Breast epithelium (tissue), 4 donors: ENCODE measurements around the gene KIFC1. TPM values are rescaled to one million over a fixed set of nuclear protein-coding genes. Genes with fewer than 3 reads are reported as not detected.
"Not testable (repeated sequence)": the region's sequence is repeated elsewhere in the genome, so short reads cannot be mapped to it uniquely, and the experiment has no call there.

ENCODE experiments used
- DNase-seq, 2 donors: peaks; one replicate each; pipeline ENCODE4 v3.0.0-alpha.2; 2019; ENCODE audit warnings: low spot score in 2 of 2
- H3K27ac ChIP-seq, 2 donors: fragments of 200-600 bp; sonication (generic) in 1 of 2; one replicate each; pipeline ENCODE4 v1.5.1; 2016 to 2019; ENCODE audit warnings: mild to moderate bottlenecking in 1 of 2
- H3K27me3 ChIP-seq, 2 donors: fragments of 200-600 bp; sonication (generic) in 1 of 2; one replicate each; pipeline versions ENCODE4 v1.5.1 to v1.6.0; 2017 to 2019; ENCODE audit warnings: control low read depth in 1 of 2, mild to moderate bottlenecking in 1 of 2
- H3K36me3 ChIP-seq: fragments of 200-600 bp; one replicate; pipeline ENCODE4 v1.5.1; 2019
- H3K4me1 ChIP-seq, 2 donors: fragments of 200-600 bp; sonication (generic); one replicate each; pipeline ENCODE4 v1.5.1; 2016 to 2019; ENCODE audit warnings: control low read depth in 1 of 2
- H3K4me3 ChIP-seq, 3 donors: fragments of 200-600 bp; sonication (generic); 1 replicate in 2 of 3; 2 replicates in 1 of 3; pipeline ENCODE4 v1.5.1; 2016 to 2019; ENCODE audit warnings: mild to moderate bottlenecking in 3 of 3, moderate library complexity in 2 of 3
- H3K9me3 ChIP-seq, 2 donors: fragments of 200-600 bp; sonication (generic) in 1 of 2; one replicate each; pipeline ENCODE4 v1.5.1; 2016 to 2019; ENCODE audit warnings: control low read depth in 1 of 2
- CTCF ChIP-seq, 3 donors: fragments of 450-650 bp; IDR thresholded peaks; one replicate each; pipeline ENCODE4 v1.5.1; 2016 to 2017; ENCODE audit warnings: antibody characterized with exemption in 3 of 3, mild to moderate bottlenecking in 3 of 3, moderate library complexity in 3 of 3
- POLR2A ChIP-seq: fragments of 450-650 bp; IDR thresholded peaks from one replicate; pipeline ENCODE4 v1.6.1; 2016; ENCODE audit warnings: antibody characterized with exemption, mild to moderate bottlenecking, moderate library complexity
- POLR2AphosphoS5 ChIP-seq, 3 donors: sonication (generic); formaldehyde crosslinking; IDR thresholded peaks; one replicate each; pipeline ENCODE4 v1.6.1; 2017; ENCODE audit warnings: antibody characterized with exemption in 3 of 3
- intact Hi-C: fragments of 100-400 bp; cut with DNase I; formaldehyde crosslinking; loops from one replicate; pipeline ENCODE4 v1.15.1; 2023; ENCODE audit warnings: low total_unique reads
- total RNA-seq, 3 donors: library from RNA; depleted of rRNA; stranded (reverse); fragments of >200 nt; gene quantifications; one replicate each; pipeline ENCODE4 v1.1.0, GENCODE V29; 2016

The KIFC1 gene
- total RNA-seq, 3 donors from 2014 or later = 2.0 to 3.8 (median 3.2) TPM

GRCh38 chr6:33392979-33393378, 1.4 kb downstream of the KIFC1 start:
- Histone ChIP-seq H3K4me3 (no peak overlapping the region), H3K4me1 (peaks cover 4 to 5% of the 10 kb centered on the region in 2 donors), H3K27me3 (no peaks in the 10 kb centered on the region), H3K9me3 (no peaks in the 10 kb centered on the region), H3K27ac (no peak overlapping the region), H3K36me3 (no peaks in the 10 kb centered on the region)
- intact Hi-C loops = no loop called here
- no peak for TF ChIP-seq POLR2AphosphoS5 (IDR thresholded peaks at IDR 0.05)
- TF ChIP-seq POLR2A = no peak
- no peak for TF ChIP-seq CTCF (IDR thresholded peaks at IDR 0.05)
- no peak for DNase-seq

- no peak overlapping the region for H3K27ac ChIP-seq
- H3K4me1 ChIP-seq = no peaks in the 10 kb centered on the region
- H3K27me3 ChIP-seq = no peaks in the 10 kb centered on the region
- TF ChIP-seq CTCF (IDR thresholded peaks at IDR 0.05) (no peak), POLR2A (no peak), POLR2AphosphoS5 (IDR thresholded peaks at IDR 0.05) (no peak)
- H3K4me3 ChIP-seq = no peak overlapping the region
- no peaks in the 10 kb centered on the region for H3K9me3 ChIP-seq
- DNase-seq = no peak
- intact Hi-C loops = no loop called here
- H3K36me3 ChIP-seq = no peaks in the 10 kb centered on the region
Measured at GRCh38 chr6:33397541-33397940, 5.9 kb downstream of the KIFC1 start.

GRCh38 chr6:33398601-33399000, 7.0 kb downstream of the KIFC1 start:
- H3K4me1 ChIP-seq, H3K36me3 ChIP-seq, H3K4me3 ChIP-seq, H3K27me3 ChIP-seq, intact Hi-C loops, H3K9me3 ChIP-seq, H3K27ac ChIP-seq, DNase-seq: not testable (repeated sequence)

- H3K27ac ChIP-seq, H3K36me3 ChIP-seq, DNase-seq, H3K9me3 ChIP-seq, H3K4me1 ChIP-seq, intact Hi-C loops, H3K27me3 ChIP-seq, H3K4me3 ChIP-seq: not testable (repeated sequence)
Measured at GRCh38 chr6:33399881-33400280, 8.3 kb downstream of the KIFC1 start.

- DNase-seq = no peak
Measured at GRCh38 chr6:33404884-33405283, 13.3 kb downstream of the KIFC1 start.

GRCh38 chr6:33405386-33405940, 13.8 kb downstream of the KIFC1 start:
- no peaks in the 10 kb centered on the region for H3K9me3 ChIP-seq
- H3K27ac ChIP-seq = no peak overlapping the region
- intact Hi-C loops = no loop called here
- no peaks in the 10 kb centered on the region for H3K27me3 ChIP-seq
- H3K36me3 ChIP-seq = no peaks in the 10 kb centered on the region
- DNase-seq = no peak
- no peak overlapping the region for H3K4me3 ChIP-seq
- no peaks in the 10 kb centered on the region for H3K4me1 ChIP-seq
- TF ChIP-seq POLR2A = no peak
- no peak for TF ChIP-seq POLR2AphosphoS5 (IDR thresholded peaks at IDR 0.05)
- TF ChIP-seq CTCF (IDR thresholded peaks at IDR 0.05) = no peak

More at GRCh38 chr6:33404884-33405283, 13.3 kb downstream of the KIFC1 start:
- no peak overlapping the region for H3K4me3 ChIP-seq
- H3K4me1 ChIP-seq = no peaks in the 10 kb centered on the region
- intact Hi-C loops = no loop called here
- H3K9me3 ChIP-seq = no peaks in the 10 kb centered on the region
- no peak for TF ChIP-seq POLR2A
- H3K27ac ChIP-seq = no peak overlapping the region
- H3K36me3 ChIP-seq = no peaks in the 10 kb centered on the region
- H3K27me3 ChIP-seq = no peaks in the 10 kb centered on the region

GRCh38 chr6:33406126-33406525, 14.5 kb downstream of the KIFC1 start:
- Histone ChIP-seq H3K4me1 (no peaks in the 10 kb centered on the region), H3K4me3 (no peak overlapping the region), H3K27me3 (no peaks in the 10 kb centered on the region), H3K27ac (no peak overlapping the region), H3K36me3 (no peaks in the 10 kb centered on the region), H3K9me3 (no peaks in the 10 kb centered on the region)
- no peak for DNase-seq
- TF ChIP-seq CTCF (IDR thresholded peaks at IDR 0.05) = no peak
- TF ChIP-seq POLR2A = no peak
- TF ChIP-seq POLR2AphosphoS5 (IDR thresholded peaks at IDR 0.05) = no peak
- intact Hi-C loops = no loop called here
